Right atrium auricular region (tissue), 2 donors: ENCODE results near the gene MYO3B. TPM values are rescaled to one million over a fixed set of nuclear protein-coding genes. Genes with fewer than 3 reads are reported as not detected.

Experiments
- DNase-seq: peaks from one replicate; pipeline ENCODE4 v3.0.0-alpha.2; 2019; ENCODE audit warnings: low spot score
- H3K27ac ChIP-seq, 2 donors: fragments of 200-600 bp; sonication (generic); 1 replicate in 1 of 2; 2 replicates in 1 of 2; pipeline ENCODE4 v1.5.1; 2016 to 2019
- H3K27me3 ChIP-seq, 2 donors: fragments of 200-600 bp; sonication (generic); one replicate each; pipeline versions ENCODE4 v1.5.1 to v1.6.0; 2017 to 2019
- H3K36me3 ChIP-seq: fragments of 200-600 bp; sonication (generic); one replicate; pipeline ENCODE4 v1.5.1; 2016
- H3K4me1 ChIP-seq, 2 donors: fragments of 200-600 bp; sonication (generic); one replicate each; pipeline versions ENCODE4 v1.5.1 to v1.6.0; 2017 to 2019
- H3K4me3 ChIP-seq, 2 donors: fragments of 200-600 bp; sonication (generic); 1 replicate in 1 of 2; 2 replicates in 1 of 2; pipeline ENCODE4 v1.5.1; 2017 to 2019; ENCODE audit warnings: mild to moderate bottlenecking in 1 of 2, moderate library complexity in 1 of 2
- H3K9me3 ChIP-seq, 2 donors: fragments of 200-600 bp; sonication (generic); one replicate each; pipeline ENCODE4 v1.5.1; 2019
- total RNA-seq, 2 donors: library from RNA; depleted of rRNA; stranded (reverse); fragments of >200 nt; gene quantifications; one replicate each; pipeline ENCODE4 v1.1.0, GENCODE V29; 2016
- TF ChIP-seq, protein P1 (sequence below), 2 donors: fragments of 200-600 bp; sonication (generic); IDR thresholded peaks; one replicate each; pipeline ENCODE4 v1.5.1; 2019; ENCODE audit warnings: antibody characterized with exemption in 2 of 2

The MYO3B gene
- total RNA-seq, 2 donors from 2014 or later: not detected

DNA sequence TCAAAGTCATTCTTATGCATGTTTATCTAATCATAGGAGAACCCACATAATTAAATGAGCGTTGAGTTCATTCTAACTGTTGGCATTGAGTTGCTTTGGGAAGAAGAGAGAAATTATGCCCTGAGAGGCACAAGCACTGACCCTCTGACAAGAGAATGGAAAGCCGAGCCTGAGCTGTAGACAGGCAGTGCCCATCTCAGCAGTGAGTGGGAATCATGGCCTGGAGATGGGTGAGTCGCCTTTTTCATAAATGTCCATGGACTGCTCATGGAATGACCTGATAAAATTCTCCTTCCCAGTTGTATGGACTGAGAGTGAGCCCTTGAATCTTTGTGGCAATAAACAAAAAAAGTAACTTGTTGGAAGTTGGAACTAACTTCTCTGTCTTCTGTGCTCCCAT lies 21.4 kb upstream of the MYO3B start:
- Histone ChIP-seq H3K27me3 (no peaks in the 10 kb centered on the region), H3K9me3 (no peaks in the 10 kb centered on the region), H3K4me1 (peaks cover 0 to 14% of the 10 kb centered on the region in 2 donors), H3K36me3 (no peaks in the 10 kb centered on the region), H3K27ac (no peak overlapping the region), H3K4me3 (no peak overlapping the region)
- TF ChIP-seq, protein P1, sequence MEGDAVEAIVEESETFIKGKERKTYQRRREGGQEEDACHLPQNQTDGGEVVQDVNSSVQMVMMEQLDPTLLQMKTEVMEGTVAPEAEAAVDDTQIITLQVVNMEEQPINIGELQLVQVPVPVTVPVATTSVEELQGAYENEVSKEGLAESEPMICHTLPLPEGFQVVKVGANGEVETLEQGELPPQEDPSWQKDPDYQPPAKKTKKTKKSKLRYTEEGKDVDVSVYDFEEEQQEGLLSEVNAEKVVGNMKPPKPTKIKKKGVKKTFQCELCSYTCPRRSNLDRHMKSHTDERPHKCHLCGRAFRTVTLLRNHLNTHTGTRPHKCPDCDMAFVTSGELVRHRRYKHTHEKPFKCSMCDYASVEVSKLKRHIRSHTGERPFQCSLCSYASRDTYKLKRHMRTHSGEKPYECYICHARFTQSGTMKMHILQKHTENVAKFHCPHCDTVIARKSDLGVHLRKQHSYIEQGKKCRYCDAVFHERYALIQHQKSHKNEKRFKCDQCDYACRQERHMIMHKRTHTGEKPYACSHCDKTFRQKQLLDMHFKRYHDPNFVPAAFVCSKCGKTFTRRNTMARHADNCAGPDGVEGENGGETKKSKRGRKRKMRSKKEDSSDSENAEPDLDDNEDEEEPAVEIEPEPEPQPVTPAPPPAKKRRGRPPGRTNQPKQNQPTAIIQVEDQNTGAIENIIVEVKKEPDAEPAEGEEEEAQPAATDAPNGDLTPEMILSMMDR (IDR thresholded peaks at IDR 0.05): no peak
- DNase-seq: no peak

DNA sequence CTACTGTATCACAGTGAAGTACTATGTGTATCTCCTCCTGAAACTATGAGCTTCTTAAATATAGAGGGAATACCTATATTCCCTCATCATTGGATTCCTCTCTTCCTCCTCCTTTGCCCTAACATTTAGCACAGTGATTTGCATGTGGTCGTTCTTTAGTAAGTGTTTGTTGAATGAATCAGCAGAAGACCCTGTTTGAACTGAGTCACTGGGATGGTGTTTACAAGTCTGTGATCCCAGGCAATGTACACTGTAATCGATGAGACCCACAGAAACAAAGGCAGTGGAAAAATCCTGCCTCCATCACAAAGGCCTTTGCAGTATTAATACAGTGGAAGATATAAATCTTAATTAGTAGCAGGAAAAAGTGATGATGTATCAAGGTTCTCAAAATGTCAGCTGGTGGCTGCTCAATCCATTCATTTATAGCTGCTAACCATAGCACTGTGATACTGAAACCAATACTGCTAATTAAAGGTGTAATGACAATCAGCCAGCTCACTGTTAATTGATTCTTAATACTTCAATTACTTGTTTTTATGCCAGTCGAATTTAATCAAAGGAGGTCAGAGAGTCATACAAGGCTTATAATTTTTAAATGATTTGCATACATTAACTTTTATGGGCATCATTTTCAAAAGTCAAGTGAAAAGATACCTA lies 20.8 kb upstream of the MYO3B start:
- Histone ChIP-seq H3K9me3 (no peaks in the 10 kb centered on the region), H3K36me3 (no peaks in the 10 kb centered on the region), H3K27me3 (no peaks in the 10 kb centered on the region), H3K4me3 (no peak overlapping the region), H3K4me1 (peaks cover 0 to 14% of the 10 kb centered on the region in 2 donors), H3K27ac (no peak overlapping the region)
- no peak for DNase-seq
- TF ChIP-seq, protein P1 (IDR thresholded peaks at IDR 0.05): no peak

DNA sequence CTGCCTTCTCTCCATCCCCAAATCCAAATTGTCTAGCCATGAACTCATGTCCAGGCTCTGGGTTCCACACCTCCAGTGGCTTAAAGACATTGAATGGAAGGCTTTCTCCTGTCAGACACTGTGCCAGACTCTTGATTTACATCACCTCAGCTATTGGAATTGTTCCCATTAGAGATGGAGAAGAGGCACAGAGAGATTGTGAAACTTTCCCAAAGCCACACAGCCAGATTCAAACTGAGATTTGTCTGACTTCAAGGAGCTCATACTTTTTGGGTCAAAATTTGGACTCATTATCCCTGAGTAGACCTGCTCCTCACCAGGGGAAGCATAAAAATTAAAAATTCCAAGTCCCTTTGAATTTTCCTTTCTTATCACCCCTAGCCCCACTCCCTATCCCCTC lies 18.9 kb upstream of the MYO3B start:
- Histone ChIP-seq H3K4me1 (peaks cover 0 to 14% of the 10 kb centered on the region in 2 donors), H3K27me3 (no peaks in the 10 kb centered on the region), H3K27ac (no peak overlapping the region), H3K36me3 (no peaks in the 10 kb centered on the region), H3K9me3 (no peaks in the 10 kb centered on the region), H3K4me3 (no peak overlapping the region)
- TF ChIP-seq, protein P1 (IDR thresholded peaks at IDR 0.05): no peak
- DNase-seq: no peak

DNA sequence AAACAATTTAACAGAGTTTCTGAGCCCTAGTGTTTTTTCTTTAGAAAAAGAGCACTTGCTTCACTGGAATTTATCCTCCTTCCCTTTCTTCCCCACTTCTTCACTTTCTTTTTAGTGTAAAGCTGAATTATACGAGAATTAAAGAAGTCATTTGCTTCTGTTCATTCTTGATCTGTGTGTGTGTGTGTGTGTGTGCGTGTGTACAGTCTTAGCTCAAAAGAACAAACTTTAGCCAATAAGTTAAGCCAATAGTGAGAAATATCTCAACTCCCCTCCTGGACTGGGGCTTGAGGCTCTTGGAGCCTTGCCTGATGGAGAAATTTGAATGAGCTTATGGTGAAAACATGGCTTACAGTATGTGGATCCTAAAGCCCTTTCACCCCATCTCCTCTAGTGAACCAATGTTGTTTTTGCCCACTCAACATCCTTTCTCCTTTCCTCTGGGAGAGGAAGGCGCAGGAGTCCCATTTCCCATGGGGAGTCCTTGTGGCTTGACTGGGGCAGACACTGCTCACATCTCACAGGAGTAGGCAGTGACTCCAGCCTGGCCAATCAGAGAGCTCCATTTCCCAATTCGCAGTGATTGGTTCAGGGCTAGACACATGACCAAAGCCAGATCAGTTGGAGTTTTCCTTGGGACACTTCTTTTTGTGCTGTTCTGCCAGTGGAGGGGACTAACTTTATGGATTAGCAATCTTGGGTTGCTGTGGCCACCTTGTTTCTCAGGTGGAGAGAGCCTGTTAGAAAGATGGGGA lies 16.3 kb upstream of the MYO3B start:
- Histone ChIP-seq H3K4me1 (no peaks in the 10 kb centered on the region), H3K4me3 (no peak overlapping the region), H3K36me3 (no peaks in the 10 kb centered on the region), H3K9me3 (no peaks in the 10 kb centered on the region), H3K27me3 (no peaks in the 10 kb centered on the region), H3K27ac (no peak overlapping the region)
- no peak for DNase-seq
- TF ChIP-seq, protein P1 (IDR thresholded peaks at IDR 0.05): no peak

DNA sequence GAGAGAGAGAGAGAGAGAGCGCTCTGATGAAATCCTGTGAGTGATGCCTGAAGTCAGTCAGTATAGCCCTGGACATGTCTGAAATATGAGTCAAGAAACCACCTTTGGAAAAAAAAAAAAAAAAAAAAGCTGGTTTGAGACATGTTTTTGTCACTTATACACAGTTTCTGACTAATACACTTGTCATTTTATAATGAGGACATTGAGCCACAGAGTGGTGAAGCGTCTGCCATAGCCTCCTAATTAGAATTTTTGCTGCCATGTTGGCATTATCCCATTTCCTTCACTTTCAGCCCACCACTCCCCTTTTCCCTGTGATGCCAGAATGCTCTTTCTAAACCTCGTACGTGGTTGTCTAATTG lies 15.7 kb upstream of the MYO3B start:
- Histone ChIP-seq H3K27me3 (no peaks in the 10 kb centered on the region), H3K9me3 (no peaks in the 10 kb centered on the region), H3K4me1 (no peaks in the 10 kb centered on the region), H3K4me3 (no peak overlapping the region), H3K36me3 (no peaks in the 10 kb centered on the region), H3K27ac (no peak overlapping the region)
- TF ChIP-seq, protein P1 (IDR thresholded peaks at IDR 0.05): no peak
- no peak for DNase-seq
